Mesenchymal stem cell (in vitro differentiated cells and primary cell): Measurements from ENCODE around the gene CEP170B.

Experiments
- DNase-seq: peaks from one replicate; pipeline ENCODE4 v3.0.0-alpha.2; 2013
- H2AFZ ChIP-seq: one replicate; pipeline ENCODE4 v1.6.1; 2013; ENCODE audit warnings: low read depth, mild to moderate bottlenecking, control low read depth, inconsistent platforms, low read length, moderate library complexity
- H2AK5ac ChIP-seq: 2 replicates; pipeline ENCODE4 v1.6.1; 2013; ENCODE audit warnings: low read length, moderate library complexity, mild to moderate bottlenecking, inconsistent platforms; ENCODE audit not compliant: severe bottlenecking
- H2BK120ac ChIP-seq: one replicate; pipeline ENCODE4 v1.6.1; 2013; ENCODE audit warnings: low read depth, mild to moderate bottlenecking, inconsistent platforms, low read length, moderate library complexity
- H2BK12ac ChIP-seq, 2 experiments: one replicate each; pipeline ENCODE4 v1.6.1; 2013; ENCODE audit warnings: inconsistent platforms in 2 of 2, low read length in 2 of 2, mild to moderate bottlenecking in 2 of 2, moderate library complexity in 2 of 2, control low read depth in 1 of 2
- H2BK15ac ChIP-seq: one replicate; pipeline ENCODE4 v1.6.1; 2013; ENCODE audit warnings: mild to moderate bottlenecking, low read depth, inconsistent platforms; ENCODE audit not compliant: poor library complexity, severe bottlenecking
- H2BK5ac ChIP-seq: 2 replicates; pipeline ENCODE4 v1.6.1; 2013; ENCODE audit warnings: low read depth, mild to moderate bottlenecking, low read length, control low read depth, inconsistent platforms; ENCODE audit not compliant: poor library complexity, severe bottlenecking
- H3K14ac ChIP-seq, 2 experiments: one replicate each; pipeline ENCODE4 v1.6.1; 2013; ENCODE audit warnings: inconsistent platforms in 2 of 2, low read length in 2 of 2, control low read depth in 1 of 2, mild to moderate bottlenecking in 1 of 2, moderate library complexity in 1 of 2
- H3K18ac ChIP-seq, 2 experiments: one replicate each; pipeline ENCODE4 v1.6.1; 2013; ENCODE audit warnings: inconsistent platforms in 2 of 2, low read length in 2 of 2, control low read depth in 1 of 2, low read depth in 1 of 2, mild to moderate bottlenecking in 1 of 2
- H3K23ac ChIP-seq, 2 experiments: one replicate each; pipeline ENCODE4 v1.6.1; 2013; ENCODE audit warnings: inconsistent platforms in 2 of 2, low read length in 2 of 2, mild to moderate bottlenecking in 2 of 2, moderate library complexity in 2 of 2, control low read depth in 1 of 2
- H3K27ac ChIP-seq: 2 replicates; pipeline ENCODE4 v1.5.1; 2013; ENCODE audit warnings: mild to moderate bottlenecking, moderate library complexity, low read length, control low read depth, inconsistent platforms; ENCODE audit not compliant: poor library complexity, severe bottlenecking
- H3K27me3 ChIP-seq, 2 experiments: 2 replicates each; pipeline versions ENCODE4 v1.6.1 to v1.7.0; 2013; ENCODE audit warnings: low read length in 2 of 2, mild to moderate bottlenecking in 2 of 2, moderate library complexity in 2 of 2, control low read depth in 1 of 2, inconsistent platforms in 1 of 2; ENCODE audit not compliant: control insufficient read depth in 1 of 2, insufficient read depth in 1 of 2
- H3K36me3 ChIP-seq, 2 experiments: 2 replicates each; pipeline versions ENCODE4 v1.6.1 to v1.7.0; 2013; ENCODE audit warnings: low read length in 2 of 2, control low read depth in 1 of 2, inconsistent platforms in 1 of 2, low read depth in 1 of 2, mild to moderate bottlenecking in 1 of 2; ENCODE audit not compliant: insufficient read depth in 2 of 2, control insufficient read depth in 1 of 2
- H3K4ac ChIP-seq, 2 experiments: one replicate each; pipeline ENCODE4 v1.6.1; 2013; ENCODE audit warnings: inconsistent platforms in 2 of 2, low read length in 2 of 2, mild to moderate bottlenecking in 2 of 2, moderate library complexity in 2 of 2, control low read depth in 1 of 2, low read depth in 1 of 2
- H3K4me1 ChIP-seq: 2 replicates; pipeline ENCODE4 v1.6.1; 2013; ENCODE audit warnings: low read depth, low read length, control low read depth; ENCODE audit not compliant: control insufficient read depth, insufficient read depth
- H3K4me2 ChIP-seq: 2 replicates; pipeline ENCODE4 v1.6.1; 2013; ENCODE audit warnings: low read length, mild to moderate bottlenecking, inconsistent platforms; ENCODE audit not compliant: poor library complexity, severe bottlenecking
- H3K4me3 ChIP-seq, 2 experiments: 2 replicates each; pipeline versions ENCODE4 v1.5.1 to v1.7.0; 2013; ENCODE audit warnings: low read length in 2 of 2, mild to moderate bottlenecking in 2 of 2, control low read depth in 1 of 2, low read depth in 1 of 2; ENCODE audit not compliant: insufficient read depth in 1 of 2
- H3K79me1 ChIP-seq: replicated peaks from 2 replicates; pipeline ENCODE4 v1.6.1; 2013; ENCODE audit warnings: mild to moderate bottlenecking, control low read depth, low read length, inconsistent platforms; ENCODE audit not compliant: poor library complexity, severe bottlenecking
- H3K9ac ChIP-seq: 2 replicates; pipeline ENCODE4 v1.7.0; 2013; ENCODE audit warnings: mild to moderate bottlenecking, low read length, moderate library complexity
- H3K9me3 ChIP-seq: 2 replicates; pipeline ENCODE4 v1.7.0; 2013; ENCODE audit warnings: mild to moderate bottlenecking, low read length; ENCODE audit not compliant: control insufficient read depth
- H4K8ac ChIP-seq: one replicate; pipeline ENCODE4 v1.6.1; 2013; ENCODE audit warnings: inconsistent platforms, mild to moderate bottlenecking, low read length, moderate library complexity
- H4K91ac ChIP-seq: one replicate; pipeline ENCODE4 v1.6.1; 2013; ENCODE audit warnings: mild to moderate bottlenecking, low read length, inconsistent platforms
- WGBS: methylation state at CpG from one replicate; pipeline ENCODE4 v1.1.7; 2013; ENCODE audit warnings: mixed read lengths; 5-methylcytosine and 5-hydroxymethylcytosine counted together

CEP170B gene

GRCh38 chr14:104843006-104843405 lies 22.1 kb upstream of the CEP170B start:
- Histone ChIP-seq H2BK15ac (no peak overlapping the region), H4K8ac (no peak overlapping the region), H3K9ac (no peak overlapping the region), H2AK5ac (no peak overlapping the region), H3K23ac (peak overlapping the region in 1 of 2 experiments; percentile 14), H3K36me3 (no peaks in the 10 kb centered on the region), H3K27me3 (peaks cover 46 to 70% of the 10 kb centered on the region in 2 experiments), H3K9me3 (no peaks in the 10 kb centered on the region), H3K14ac (no peak overlapping the region), H3K4me2 (peak overlapping the region; percentile 89), H4K91ac (no peak overlapping the region), H2AFZ (no peak overlapping the region), H3K4ac (no peak overlapping the region), H2BK120ac (no peak overlapping the region), H3K4me3 (no peak overlapping the region), H3K79me1 (no peaks in the 10 kb centered on the region), H3K18ac (no peak overlapping the region), H2BK5ac (no peak overlapping the region), H3K4me1 (peaks cover 19% of the 10 kb centered on the region), H2BK12ac (no peak overlapping the region), H3K27ac (no peak overlapping the region)
- 39% methylated on average over 13 of the region's 13 CpGs for WGBS
- no peak for DNase-seq

DNA sequence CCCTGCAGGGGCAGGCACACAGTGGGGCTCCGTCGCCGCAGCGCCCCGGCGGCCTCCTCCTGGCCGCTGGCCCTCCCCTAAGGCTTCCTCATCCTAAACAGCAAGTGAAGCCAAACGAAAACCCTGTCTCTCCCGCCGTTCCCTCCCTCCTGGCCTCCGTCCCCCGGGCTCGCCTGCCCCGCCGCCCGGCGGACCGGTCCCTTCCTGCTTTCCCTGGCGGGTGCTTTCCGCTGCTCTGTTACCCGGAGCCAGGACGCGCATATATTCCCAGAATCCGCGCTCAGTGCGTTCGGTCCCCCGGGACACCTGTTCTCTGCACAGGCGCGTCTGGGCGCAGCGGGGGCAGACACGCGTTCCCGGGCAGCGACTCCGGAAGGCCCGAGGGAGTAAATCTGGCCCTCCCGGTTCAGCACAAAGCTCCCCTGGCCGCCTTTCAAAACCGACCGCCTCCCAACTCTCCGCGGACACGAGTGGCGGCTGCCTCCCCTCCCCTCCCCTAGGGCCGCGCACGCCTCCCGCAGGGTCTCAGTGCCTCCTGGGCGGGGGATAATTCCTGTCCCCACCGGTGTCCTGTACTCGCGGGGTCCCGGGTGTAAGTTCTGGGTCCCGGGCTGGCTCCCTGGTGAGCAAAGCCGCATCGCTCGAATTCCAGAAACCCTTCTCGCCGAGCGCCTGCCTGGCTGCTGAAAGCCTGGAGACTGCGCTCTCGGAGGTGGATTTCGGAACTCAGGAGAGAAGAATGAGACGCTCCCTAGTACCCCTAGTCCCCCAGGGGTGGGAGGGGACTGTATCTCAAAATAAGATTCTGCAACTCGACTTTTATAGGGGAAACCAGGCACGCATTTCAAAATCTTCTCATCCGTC lies 21.4 kb upstream of the CEP170B start:
- Histone ChIP-seq H2BK15ac (no peak overlapping the region), H2BK12ac (no peak overlapping the region), H3K9me3 (no peaks in the 10 kb centered on the region), H3K9ac (no peak overlapping the region), H4K91ac (no peak overlapping the region), H2AFZ (no peak overlapping the region), H3K4me3 (peak overlapping the region; percentile 42 to 60), H4K8ac (no peak overlapping the region), H3K23ac (peak overlapping the region in 1 of 2 experiments; percentile 14), H3K4ac (no peak overlapping the region), H2BK120ac (no peak overlapping the region), H3K27me3 (peaks cover 46 to 74% of the 10 kb centered on the region in 2 experiments), H3K4me1 (peaks cover 19% of the 10 kb centered on the region), H3K79me1 (no peaks in the 10 kb centered on the region), H3K18ac (no peak overlapping the region), H2BK5ac (no peak overlapping the region), H3K14ac (no peak overlapping the region), H3K4me2 (peak overlapping the region; percentile 89), H3K27ac (no peak overlapping the region), H2AK5ac (no peak overlapping the region), H3K36me3 (no peaks in the 10 kb centered on the region)
- WGBS = 3% methylated on average over 68 of the region's 69 CpGs
- DNase-seq = no peak

DNA sequence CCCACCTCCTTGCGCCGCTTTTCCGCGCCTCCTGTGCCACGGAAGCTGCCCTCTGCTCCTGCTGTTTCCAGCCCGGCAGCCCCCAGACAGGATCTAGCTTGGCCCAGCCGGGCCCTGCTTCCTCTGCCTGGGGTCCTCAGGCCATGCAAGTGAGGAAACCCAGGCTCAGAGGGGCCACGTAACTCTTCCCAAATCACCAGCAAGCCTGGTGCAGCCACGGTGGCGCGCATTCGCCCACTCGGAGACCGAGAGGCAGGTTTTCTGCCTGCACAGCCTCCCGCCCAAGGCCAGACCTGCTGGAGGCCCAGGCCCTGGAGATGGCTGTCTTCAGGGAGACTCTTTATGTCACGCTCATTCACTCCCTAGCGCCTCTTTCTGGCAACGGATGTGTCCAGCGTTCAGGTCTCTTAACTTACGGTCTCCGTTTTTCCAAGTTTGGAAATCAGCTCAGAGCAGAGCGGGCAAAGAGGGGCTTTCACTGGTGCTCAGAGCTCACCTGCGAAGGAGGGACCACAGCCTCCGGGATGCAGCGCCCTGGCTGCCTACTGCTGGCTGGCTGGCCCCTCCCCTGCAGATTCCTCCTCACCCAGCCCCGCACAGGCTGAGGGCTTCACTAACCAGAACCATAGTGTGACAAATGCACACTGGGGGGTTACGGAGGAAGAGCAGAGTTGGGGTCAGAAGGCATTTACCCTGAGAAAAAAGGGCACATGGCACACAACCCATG lies 20.6 kb upstream of the CEP170B start:
- Histone ChIP-seq H3K27ac (no peak overlapping the region), H3K36me3 (no peaks in the 10 kb centered on the region), H4K8ac (no peak overlapping the region), H3K9me3 (no peaks in the 10 kb centered on the region), H3K4me3 (peak overlapping the region; percentile 12 to 60), H2BK120ac (no peak overlapping the region), H3K18ac (no peak overlapping the region), H2BK12ac (no peak overlapping the region), H3K23ac (no peak overlapping the region), H3K9ac (no peak overlapping the region), H3K4ac (no peak overlapping the region), H3K27me3 (peaks cover 46 to 80% of the 10 kb centered on the region in 2 experiments), H4K91ac (no peak overlapping the region), H3K4me2 (peak overlapping the region; percentile 89), H3K14ac (no peak overlapping the region), H2BK15ac (no peak overlapping the region), H2AK5ac (no peak overlapping the region), H3K4me1 (peaks cover 19% of the 10 kb centered on the region), H3K79me1 (no peaks in the 10 kb centered on the region), H2AFZ (no peak overlapping the region), H2BK5ac (no peak overlapping the region)
- no peak for DNase-seq
- WGBS = 34% methylated on average over 26 of the region's 27 CpGs

DNA sequence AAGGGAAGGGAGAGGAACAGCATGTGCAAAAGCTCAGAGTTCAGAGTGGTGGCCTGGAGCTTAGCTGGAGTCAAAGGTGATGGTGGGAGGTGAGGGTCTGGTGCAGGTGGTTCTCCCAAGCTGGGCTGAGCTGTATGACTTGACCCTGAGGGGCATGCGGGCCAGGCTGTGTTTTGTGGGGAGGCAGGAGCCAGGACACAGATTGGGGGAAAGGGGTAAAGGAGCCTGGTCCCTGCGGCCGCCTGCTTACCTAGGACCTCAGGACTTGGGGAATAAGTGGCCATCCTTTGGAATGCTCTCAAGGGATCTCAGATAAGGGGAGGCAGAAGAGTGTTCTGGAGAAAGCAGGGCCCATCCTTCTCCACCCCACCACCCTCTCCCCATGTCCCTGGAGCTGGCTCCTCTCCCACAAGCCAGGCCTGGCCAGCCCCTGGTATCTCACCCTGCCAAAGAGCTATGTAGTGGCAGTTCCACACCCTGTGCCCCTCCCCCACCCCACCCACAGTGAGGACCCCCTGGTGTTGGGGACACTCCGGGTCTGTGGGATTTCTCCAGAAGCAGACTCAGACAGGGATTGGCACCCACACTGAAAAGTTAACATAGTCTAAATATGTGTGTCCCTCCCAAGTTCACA lies 19.9 kb upstream of the CEP170B start:
- no peak overlapping the region for H3K27ac ChIP-seq
- H4K91ac ChIP-seq = no peak overlapping the region
- H2BK12ac ChIP-seq = no peak overlapping the region
- H3K4ac ChIP-seq = no peak overlapping the region
- H3K4me3 ChIP-seq = no peak overlapping the region
- H3K79me1 ChIP-seq = no peaks in the 10 kb centered on the region
- peaks cover 46 to 81% of the 10 kb centered on the region in 2 experiments for H3K27me3 ChIP-seq
- H4K8ac ChIP-seq = no peak overlapping the region
- no peaks in the 10 kb centered on the region for H3K9me3 ChIP-seq
- no peak overlapping the region for H2BK15ac ChIP-seq
- H2AK5ac ChIP-seq = no peak overlapping the region
- H3K4me2 ChIP-seq = no peak overlapping the region
- H2BK120ac ChIP-seq = no peak overlapping the region
- no peak overlapping the region for H2AFZ ChIP-seq
- no peak for DNase-seq
- no peak overlapping the region for H3K14ac ChIP-seq
- 95% methylated on average over 4 of the region's 4 CpGs for WGBS
- H3K4me1 ChIP-seq = peaks cover 19% of the 10 kb centered on the region
- H3K36me3 ChIP-seq = no peaks in the 10 kb centered on the region
- H3K23ac ChIP-seq = no peak overlapping the region
- no peak overlapping the region for H2BK5ac ChIP-seq
- no peak overlapping the region for H3K18ac ChIP-seq
- H3K9ac ChIP-seq = no peak overlapping the region
